Measurements from ENCODE around the gene KCNG2.

KCNG2 gene

DNA sequence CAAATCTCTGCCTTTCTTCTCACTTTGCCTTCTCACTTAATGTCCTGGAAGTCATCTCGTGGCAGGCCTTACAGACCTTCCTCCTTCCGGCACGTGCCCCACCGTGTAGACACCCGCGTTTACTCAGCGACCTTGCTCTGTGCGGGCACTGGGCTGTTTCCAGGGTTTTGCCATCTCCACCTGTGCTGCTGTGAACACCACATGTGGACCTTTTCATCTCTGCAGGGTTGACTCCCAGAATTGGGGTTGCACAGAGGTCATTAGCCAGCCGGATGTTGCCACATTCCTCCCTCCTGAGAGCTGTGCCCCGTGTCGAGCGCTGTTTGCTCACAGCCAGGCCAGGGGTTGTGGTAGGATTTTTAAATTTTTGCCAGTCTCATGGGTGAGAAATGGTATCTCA, 25.4 kb downstream of the KCNG2 start:
- DNase-seq: no peak

- DNase-seq: no peak
These were observed 28.2 kb downstream of the KCNG2 start for GRCh38 chr18:79825913-79826312.

- DNase-seq: no peak
These were observed 29.2 kb downstream of the KCNG2 start for GRCh38 chr18:79826966-79827365.

GRCh38 chr18:79828258-79828657, 30.5 kb downstream of the KCNG2 start:
- DNase-seq: no peak

GRCh38 chr18:79829136-79829854, 31.6 kb downstream of the KCNG2 start:
- DNase-seq: no peak

DNA sequence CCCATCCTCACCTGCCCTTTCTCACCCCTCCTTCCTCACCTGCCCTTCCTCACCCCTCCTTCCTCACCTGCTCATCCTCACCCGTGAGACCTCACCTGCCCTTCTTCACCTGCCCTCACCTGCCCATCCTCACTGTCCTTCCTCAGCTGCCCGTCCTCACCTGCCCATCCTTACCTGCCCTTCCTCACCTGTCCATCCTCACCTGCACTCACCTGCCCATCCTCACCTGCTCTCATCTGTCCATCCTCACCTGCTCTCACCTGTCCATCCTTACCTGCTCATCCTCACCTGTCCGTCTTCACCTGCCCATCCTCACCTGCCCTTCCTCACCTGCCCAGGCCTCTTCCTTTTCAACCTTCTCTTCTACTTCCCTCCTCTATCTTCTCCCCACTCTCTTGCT, 34.4 kb downstream of the KCNG2 start:
- DNase-seq: no peak

GRCh38 chr18:79834834-79835233, 37.1 kb downstream of the KCNG2 start:
- no peak for DNase-seq

DNA sequence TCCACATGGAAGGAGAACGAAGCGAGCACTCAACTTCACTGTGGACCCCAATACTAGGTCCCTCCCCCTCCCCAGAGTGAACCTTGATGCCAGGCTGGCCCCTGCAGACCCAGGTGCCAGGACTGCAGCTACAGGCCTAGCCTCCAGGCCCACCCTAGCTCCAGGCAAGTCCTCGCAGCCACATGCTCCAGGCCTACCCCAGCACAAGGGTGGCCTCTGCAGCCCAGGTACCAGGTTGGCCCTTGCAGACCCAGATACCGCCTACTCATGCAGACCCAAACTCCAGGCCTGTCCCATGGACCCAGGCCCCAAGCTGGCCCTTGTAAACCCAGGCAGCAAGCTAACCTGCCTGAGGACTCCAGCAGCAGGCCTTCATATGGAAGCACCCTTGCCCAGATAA, 44.2 kb downstream of the KCNG2 start:
- DNase-seq: no peak

DNA sequence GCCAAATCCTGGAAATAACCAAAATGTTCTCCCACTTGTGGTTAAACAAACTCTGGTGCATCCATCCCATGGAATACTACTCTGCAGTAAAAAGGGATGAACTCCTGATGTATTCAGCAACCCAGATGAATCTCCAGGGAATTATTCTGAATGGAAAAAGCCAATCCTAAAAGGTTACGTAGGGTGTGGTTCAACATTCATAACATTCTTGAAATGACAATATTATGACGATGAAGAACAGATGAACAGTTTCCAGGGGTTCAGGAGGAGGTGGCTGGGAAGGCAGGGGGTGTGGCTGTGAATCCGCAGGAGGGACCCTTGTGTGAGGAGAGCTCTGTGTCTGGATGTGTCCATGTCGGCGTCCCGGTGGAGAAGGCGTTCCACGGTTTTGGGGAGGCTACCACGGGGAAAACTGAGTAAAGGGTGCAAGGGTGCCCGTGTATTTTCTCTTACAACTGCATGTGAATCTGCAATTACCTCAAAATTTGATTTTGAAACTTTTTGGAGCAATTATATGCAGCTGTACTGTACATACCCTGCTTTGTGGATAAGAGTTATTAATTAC, 47.3 kb downstream of the KCNG2 start:
- no peak for DNase-seq

GRCh38 chr18:79846936-79847557, 49.3 kb downstream of the KCNG2 start:
- no peak for DNase-seq

DNA sequence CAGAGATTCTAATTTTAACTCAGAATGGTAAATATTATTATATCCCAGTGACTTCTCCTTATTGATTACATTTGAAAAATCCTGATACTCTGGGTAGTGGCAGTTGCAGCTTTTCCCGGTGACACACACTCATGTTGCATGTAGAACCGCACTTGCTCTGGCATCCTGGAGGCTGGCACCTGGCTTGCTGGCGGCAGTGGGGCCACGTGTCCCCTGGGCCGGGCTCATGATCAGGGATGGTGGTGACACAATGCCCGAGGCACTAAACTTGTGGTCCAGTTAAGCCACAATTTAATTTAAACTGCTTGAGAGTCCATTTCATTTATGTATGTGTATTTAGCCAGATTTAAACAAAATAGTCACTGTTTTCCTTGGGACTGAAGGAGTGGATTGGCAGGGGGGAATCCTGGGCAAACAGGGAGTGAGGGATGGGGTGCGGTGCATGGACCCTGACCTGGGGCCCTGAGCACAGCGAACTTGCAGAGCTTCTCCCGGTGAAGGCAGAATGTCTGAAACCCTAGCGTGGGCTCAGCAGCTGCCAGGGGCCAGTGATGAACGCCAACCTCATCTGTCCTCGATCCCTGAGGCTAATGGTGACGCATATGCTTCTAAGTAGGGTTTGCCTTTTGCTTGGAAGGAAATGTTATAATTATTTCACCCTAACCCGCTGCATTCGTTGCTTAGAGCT, 50.0 kb downstream of the KCNG2 start:
- DNase-seq: no peak

DNA sequence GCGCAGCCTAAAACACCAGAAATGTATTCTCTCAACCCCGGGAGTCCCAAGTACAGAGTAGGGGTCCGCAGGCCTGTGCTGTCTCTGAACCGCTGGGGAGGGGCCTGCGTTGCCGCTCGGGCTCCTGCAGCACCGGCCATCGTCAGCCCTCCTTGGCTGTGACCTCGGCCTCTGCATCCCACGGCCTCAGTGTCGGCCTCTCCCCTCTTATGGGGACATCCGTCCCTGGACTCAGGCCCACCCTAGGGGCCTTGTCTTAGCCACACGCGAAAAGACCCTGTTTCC, 50.5 kb downstream of the KCNG2 start:
- DNase-seq: no peak

GRCh38 chr18:79848579-79849327, 51.0 kb downstream of the KCNG2 start:
- no peak for DNase-seq

DNA sequence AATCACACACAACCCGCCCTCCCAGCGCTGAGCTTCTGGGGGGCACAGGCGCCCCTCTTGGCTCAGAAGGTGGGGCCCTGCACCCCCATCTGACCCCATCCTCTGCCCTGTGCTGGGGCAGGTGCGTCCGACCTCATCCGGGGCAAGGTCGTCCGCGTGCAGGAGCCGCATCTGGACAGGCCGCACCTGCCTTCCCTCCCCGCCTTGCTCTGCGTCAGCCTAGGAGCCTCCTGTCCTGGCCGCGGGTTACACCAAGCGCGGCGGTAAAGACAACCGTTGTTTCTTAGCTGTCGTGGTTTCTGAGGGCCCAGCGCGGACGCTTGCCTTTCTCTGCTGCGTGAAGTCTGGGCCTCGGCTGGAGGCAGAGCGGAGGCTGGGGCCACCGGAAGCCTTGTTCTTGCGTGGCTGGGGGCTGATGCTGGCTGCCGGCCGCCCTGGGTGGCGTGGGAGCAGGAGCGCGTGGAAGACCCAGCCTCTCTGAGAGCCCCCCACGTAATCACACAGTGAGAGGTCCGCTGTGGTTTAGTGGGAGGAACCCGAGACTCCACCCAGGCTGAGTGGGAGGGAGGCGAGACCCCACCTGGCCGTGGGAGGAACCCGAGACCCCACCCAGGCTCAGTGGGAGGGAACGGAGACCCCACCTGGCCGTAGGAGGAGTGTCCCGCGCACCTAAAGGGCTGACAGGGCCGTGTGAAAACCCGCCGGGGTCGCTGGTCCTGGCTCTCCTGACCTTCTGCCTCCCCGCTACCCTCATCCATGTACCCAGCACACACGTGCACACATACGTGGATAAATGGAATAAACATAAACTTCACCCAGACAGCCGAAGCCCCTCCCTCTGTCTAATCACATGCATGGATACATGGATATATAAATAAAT, 51.8 kb downstream of the KCNG2 start:
- DNase-seq: no peak

- DNase-seq: no peak
These were observed 53.0 kb downstream of the KCNG2 start for GRCh38 chr18:79850731-79851130.

- no peak for DNase-seq
These were observed 53.8 kb downstream of the KCNG2 start for GRCh38 chr18:79851489-79851888.

DNA sequence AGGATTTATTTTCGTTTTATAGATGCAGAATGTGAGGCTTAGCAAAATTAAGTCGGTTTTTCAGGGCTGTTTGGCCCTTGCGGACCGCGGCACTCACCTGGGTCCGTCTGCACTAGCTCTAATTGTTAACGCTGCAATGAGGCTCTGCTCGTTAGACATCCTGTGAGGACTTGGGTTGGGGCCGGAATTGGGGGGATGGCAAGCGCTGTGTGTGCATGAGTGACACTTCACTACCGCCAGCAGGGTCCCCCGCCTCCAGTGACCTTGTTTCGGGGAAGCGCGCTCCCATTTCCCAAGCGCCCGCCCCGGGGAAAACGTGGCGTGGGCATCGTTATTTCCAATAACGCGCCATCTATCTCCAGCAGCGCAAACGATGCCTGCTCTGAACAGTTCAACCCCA, 54.2 kb downstream of the KCNG2 start:
- no peak for DNase-seq

DNA sequence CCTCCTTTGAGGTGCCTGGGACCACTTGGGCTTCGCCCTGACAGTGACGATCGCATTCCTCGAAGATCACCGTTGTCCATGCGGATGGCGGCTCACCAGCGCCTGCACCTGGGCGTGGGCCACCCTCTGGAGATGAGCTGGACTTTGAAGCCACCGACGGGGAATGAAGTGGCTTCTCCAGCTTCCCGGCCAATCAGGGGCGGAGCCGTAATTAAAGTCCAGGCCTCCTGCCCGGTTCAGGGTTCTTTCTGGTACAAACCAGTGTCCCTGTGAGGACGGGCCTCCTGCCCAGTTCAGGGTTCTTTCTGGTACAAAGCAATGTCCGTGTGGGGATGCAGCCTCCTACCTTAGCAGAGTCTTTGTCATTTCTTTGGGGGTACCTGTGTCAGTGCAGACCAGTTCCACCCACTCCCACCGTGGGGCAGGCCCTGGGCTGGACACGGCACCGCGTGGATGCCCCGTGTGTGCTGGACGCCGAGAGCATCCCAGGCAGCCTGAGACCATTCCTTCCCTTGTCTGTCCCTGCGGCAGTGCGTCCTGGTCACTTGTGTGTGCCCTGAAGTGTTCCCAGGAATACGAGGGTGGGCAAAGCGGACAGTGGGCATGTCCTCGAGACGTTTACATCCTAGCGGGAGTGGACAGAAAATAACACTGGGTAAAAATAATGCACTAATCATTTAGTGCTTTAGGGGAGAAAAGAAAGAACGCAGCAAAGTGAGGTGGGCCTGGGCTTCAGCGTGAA, 55.0 kb downstream of the KCNG2 start:
- no peak for DNase-seq

DNA sequence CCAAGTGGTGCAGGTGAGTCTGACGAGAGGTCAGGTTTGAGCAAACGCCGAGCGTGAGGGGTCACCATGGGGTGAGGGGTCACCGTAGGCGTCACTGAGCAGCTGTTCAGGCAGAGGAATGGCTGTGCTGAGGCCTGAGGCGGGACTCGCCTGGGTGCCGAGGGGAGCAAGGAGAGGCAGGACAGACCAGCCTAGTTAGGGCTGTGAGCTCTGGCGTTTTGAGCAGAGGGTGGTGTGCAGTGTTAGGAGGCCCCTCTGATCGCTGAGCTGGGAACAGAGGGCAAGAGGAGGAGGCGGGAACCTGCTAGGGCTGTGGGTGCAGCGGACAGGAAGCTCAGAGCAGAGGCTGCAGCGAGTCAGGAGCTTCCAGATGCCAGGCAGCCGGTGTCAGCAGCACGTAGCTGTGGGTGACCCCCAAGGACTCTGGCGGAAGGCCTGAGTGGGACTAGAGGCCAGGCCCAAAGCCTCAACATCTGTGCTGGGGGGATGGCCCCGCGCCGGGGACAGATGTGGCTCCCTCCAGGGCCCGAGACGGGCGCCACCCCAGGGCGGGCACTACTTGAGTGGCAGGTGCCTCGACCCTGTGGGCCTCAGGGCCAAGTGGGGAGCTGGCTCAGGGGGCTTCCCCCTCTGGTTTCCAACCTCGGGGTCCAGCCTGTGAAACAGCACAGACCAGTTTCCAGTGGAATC, 55.7 kb downstream of the KCNG2 start:
- DNase-seq: no peak

DNA sequence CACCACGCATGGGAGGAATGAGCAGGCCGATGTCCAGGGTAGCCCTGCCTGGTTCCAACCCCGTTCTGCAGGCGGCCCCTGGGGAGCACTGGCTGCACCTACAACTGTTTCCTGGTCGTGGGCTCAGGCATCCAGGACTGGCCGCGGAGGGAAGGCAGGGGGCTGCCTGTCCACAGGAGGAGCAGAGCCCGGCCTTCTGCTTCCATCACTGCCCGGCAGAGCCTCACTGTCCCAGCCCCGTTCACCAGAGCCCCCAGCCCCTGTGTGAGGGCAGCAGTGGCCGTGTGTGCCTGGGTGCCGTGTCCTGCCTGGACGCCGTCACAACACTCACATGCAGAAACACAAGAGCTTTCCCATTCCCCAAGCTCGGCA, 56.2 kb downstream of the KCNG2 start:
- no peak for DNase-seq

Measured in activated gamma-delta T cell (primary cell).